LoVo (cell line): Measurements from ENCODE around the gene LSM14B.

Experiments used
- DNase-seq: peaks from one replicate; pipeline ENCODE4 v3.0.0-alpha.2; 2016; ENCODE audit warnings: low spot score

LSM14B gene

GRCh38 chr20:62164879-62165761 lies 42.8 kb downstream of the LSM14B start:
- no peak for DNase-seq

- no peak for DNase-seq
Measured at GRCh38 chr20:62165762-62166399, 43.6 kb downstream of the LSM14B start.

DNA sequence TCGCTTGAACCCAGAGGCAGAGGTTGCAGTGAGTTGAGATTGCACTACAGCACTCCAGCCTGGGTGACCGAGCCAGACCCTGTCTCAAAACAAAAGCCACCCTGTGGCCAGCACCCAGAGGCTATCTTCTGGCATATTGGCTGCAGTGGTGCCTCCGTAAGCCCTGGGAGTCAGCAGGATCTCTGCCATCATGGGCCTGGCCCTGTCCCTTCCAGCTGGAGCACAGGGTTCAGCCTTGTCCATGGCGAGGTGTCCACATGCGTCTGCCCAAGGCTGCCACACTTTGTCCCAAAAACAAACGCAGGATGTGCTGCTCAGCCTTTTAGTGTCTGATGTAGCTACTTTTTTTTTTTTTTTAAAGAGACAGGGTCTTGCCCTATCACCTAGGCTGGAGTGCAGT lies 45.2 kb downstream of the LSM14B start:
- no peak for DNase-seq

- no peak for DNase-seq
Measured at GRCh38 chr20:62168061-62168460, 45.8 kb downstream of the LSM14B start.

GRCh38 chr20:62168890-62169435 lies 46.7 kb downstream of the LSM14B start:
- DNase-seq, result no peak

DNA sequence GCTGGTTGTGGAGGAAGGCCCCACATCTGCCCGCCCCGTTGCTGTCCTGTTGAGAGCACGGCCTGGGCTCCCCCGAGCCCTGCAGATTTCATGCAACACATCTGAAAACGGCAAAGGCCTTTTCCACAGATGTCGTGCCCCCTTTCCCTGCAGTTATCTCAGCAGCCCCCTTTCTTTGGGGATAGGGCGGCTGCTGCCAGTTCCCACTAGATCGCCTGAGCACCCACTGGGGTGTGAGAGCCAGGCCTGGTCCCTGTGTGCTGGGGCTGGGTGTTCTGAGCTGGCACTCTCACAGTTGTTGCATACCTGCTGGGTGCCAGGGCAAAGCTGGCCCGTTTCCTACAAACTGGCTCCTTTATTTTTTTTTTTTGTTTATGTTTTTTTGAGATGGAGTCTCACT lies 48.3 kb downstream of the LSM14B start:
- DNase-seq, result no peak

DNA sequence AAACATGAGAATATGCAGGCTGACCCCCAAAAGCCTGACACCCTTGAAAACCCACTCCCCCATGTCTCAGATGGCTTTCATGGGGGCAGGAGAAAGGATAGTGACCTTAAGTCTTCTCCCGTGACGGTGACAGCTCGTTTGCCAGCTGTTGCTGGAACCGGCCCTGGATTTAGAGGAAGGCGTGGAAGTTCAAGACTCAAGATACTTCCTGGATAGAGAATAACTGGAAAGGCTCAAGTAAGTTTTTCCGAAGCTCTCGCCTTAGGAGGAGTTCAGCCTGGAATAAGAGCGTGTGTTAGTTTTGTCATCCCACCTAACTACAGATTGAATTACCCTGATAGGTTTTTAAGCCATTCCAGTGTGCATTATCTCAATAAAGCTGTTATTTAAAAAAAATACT lies 49.0 kb downstream of the LSM14B start:
- DNase-seq, result no peak

- no peak for DNase-seq
Measured at GRCh38 chr20:62172666-62173065, 50.4 kb downstream of the LSM14B start.

DNA sequence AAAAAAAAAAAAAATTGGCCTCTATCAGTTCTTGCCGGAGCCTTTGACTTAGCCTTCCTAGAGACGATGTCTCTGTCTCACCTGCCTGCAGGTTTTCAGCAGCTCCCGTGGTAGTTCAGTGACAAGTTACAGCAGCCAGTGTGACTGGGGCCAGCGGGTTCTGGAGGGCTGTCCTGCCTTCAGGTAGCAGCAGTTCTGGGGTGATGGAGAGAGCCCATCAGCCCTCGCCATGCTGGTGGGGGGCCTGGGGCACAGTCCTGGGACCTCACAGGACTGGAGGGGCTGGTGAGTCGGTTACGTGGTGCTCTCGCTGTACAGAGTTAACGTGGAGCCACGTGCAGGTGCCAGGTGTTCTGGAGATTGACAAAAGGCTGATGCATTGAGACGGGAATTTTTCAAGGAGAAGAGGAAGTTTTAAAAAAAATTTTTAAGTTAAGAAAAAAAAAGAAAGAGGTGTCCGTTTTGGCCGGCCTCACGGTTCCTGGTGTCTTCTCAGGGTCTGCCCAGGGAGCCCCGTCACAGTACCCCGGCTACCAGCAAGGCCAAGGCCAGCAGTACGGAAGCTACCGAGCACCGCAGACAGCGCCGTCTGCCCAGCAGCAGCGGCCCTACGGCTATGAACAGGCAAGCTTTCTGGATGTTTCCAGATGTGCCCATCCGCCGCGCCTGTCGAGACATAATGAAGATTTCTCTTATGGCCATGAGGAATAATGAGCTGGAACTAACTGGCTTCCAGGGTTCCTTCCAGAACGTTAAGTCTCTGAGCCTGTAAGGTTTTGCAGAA lies 51.9 kb downstream of the LSM14B start:
- DNase-seq, result no peak

DNA sequence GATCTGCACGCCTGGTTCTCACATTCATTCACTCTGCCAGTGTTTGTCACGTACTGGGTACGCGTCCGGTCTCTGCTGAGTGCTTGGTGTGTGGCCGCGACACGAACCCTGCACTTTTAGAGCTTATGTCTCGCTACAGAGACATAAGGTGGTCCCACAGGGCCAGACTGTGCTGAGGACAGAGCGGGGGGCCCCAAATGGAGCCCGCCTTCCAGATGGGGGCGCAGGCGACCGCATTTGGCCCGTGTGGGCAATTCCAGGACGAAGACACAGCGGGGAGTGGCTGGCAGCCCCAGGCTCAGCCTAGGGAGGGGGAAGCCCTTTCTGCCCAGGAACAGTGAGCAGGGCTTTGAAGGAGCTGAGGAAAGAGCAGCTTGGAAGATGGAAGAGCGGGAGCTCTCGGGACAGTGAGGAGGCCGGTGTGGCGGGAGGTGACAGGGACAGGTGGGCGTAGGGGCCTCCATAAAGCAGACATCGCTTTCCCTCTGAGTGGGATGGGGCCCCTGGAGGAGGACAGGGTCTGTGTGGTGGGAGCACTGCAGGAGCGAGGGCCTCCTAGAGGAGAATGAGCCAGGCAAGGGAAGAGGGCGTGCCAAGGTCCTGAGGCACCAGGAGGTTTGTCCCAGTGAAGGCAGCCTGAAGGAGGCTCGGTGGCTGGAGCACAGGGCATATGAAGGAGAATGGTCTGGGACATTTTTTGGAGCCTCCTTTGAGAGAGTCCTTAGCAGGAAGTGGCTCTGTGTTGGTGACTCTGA lies 52.8 kb downstream of the LSM14B start:
- DNase-seq, result no peak

DNA sequence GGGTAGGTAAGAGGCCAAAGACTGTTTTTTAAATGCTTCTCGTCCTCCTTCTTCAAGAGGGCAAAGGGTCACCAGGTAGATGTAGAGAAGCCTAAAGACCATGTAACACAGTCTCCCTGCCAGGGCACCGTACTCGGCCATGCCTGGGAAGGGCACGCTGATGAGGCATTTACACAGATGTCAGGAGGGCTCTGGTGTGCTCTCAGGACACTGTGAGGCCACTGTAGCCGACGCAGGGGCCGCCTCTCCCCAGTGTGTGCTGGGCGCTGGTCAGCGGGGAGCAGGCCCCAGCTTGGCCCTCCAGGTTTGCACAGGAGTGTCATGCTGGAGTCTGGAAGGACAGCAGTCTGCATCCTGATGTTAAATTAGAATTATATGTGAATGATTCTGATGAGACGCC lies 53.4 kb downstream of the LSM14B start:
- DNase-seq, result no peak

- DNase-seq, result no peak
Measured at GRCh38 chr20:62176866-62177265, 54.6 kb downstream of the LSM14B start.

- DNase-seq, result no peak
Measured at GRCh38 chr20:62177307-62177706, 55.0 kb downstream of the LSM14B start.

DNA sequence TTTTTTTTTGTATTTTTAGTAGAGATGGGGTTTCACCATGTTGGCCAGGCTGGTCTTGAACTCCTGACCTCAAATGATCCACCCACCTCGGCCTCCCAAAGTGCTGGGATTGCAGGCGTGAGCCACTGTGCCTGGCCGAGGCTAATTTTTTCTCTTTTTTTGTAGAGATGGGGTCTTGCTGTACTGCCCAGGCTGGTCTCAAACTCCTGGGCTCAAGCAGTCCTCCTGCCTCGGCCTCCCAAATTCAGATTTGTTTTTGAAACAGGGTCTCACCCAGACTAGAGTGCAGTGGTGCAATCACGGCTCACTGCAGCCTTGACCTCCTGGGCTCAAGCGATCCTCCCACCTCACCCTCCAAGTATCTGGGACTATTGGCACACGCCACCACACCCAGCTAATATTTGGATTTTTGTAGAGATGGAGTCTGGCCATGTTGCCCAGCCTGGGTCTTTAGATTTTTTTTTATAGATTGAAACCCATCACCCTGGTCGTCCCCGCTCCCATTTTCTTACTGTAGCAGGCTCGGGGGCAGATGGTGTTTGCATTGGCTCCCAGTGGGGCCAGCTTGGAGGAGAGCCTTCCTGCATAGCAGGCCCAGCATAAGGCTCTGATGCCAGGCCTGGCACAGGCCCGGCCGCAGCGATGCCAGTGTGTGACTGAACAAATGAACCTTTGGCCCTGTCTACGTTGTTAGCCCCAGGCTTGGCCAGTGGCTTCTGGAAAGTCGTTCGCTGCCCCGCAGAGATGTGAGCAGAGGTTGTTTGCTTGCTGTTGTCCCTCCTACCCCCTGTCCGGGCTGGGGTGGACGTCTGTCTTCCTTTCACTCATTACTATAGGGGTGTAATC lies 56.3 kb downstream of the LSM14B start:
- DNase-seq, result no peak

GRCh38 chr20:62179162-62179504 lies 56.9 kb downstream of the LSM14B start:
- DNase-seq, result no peak

- no peak for DNase-seq
Measured at GRCh38 chr20:62181808-62182207, 59.5 kb downstream of the LSM14B start.

DNA sequence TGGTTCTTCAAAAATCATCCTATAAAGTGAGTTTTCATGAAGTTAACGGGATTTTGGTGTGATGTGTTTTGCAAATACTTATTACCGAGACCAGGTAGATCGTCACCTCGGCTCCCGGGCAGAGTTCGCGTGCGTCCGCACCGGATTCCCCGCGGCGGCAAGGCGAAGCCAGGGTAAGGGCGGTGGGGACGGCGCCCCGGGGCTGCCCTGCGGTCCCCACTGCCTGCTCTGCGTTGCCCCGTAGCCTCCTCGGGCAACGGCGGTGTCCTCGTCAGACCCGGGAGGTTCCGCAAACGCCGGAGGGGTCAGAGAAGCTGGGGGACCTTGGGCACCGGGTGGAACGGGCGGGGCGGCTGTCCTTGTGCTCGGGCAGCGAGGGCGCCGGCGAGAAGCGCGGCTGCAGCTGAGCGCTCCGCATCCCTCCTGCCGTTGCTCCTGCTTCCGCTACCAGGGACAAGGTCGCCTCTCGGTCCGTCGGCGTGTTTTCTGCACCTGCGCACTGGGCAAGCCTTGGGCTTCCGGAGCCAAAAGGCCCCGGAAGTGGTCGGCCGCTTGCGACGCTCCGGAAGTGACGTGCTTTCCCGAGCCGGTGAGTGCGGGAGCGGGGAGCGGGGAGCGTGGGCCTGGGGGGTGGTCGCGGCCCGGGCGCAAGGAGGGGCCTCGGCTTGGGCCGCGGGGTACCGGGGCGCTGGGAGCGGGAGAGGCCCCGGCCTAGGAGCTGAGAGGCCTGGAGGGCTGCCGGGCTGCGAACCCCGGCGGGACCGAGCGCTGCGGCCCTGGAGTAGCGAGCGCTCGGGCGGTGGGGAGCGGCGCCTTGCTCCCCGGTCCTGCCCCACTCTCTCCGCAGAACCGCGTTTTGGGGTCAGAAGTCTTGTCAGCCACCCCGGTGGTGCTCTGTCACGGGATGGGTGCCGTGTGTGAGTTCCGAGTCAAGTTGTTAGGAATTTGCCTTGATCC lies 60.5 kb downstream of the LSM14B start, which contains the start of gene MTG2:
Gene MTG2, plus strand, starts transcription at position 560 of the 957 bp plus-strand sequence. CDS start 10,393 bp downstream, outside the sequence.
- DNase-seq, result peak; percentile 96

DNA sequence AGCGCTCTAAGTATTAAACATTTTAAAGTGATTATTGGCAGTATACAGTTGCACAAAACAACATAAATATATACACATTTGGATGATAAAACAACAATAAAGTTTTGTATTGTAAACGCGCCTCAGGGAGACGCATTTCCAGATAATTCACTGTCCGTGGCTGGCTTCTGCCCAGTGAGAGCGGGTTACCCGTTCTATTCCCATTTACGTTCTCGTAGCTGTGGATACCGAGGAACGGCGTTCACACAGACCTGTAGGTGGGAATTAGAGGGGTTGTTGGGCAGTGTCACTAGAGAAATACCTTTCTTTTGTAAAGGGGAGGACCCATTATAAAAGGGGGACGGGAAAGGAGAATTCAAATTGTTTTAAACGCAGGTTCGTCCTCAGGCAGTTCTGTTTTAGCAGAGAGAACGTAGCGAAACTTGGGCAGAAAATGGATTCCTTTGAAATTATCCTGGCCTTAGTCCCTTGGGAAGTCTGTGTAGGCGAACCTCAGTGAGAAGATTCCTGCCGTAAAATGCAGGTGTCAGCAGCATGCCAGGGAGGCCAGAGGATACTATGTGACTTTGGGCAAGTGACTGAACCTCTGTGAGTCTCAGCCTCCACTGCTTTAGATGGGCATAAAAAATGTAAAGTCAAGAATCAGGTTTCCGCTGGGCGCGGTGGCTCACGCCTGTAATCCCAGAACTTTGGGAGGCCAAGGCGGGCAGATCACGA lies 61.3 kb downstream of the LSM14B start:
- no peak for DNase-seq
